ENCODE results near the gene TMEM43.

DNA sequence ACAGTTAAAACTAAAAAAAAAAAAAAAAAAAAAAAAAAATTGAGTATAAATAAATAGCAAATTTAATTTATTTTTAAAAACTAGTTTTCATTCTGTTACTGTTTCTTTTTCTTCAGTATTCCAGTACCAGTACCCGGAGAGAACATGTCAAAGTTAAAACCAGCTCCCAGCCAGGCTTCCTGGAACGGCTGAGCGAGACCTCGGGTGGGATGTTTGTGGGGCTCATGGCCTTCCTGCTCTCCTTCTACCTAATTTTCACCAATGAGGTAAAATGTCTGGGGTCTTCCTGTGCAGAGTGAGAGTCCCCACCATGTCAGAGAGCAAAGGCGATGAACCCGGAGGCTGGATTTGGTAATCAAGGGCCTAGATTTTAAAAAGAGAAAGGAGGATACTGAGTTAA, 4.4 kb downstream of the TMEM43 start:
- TF ChIP-seq, protein P1, sequence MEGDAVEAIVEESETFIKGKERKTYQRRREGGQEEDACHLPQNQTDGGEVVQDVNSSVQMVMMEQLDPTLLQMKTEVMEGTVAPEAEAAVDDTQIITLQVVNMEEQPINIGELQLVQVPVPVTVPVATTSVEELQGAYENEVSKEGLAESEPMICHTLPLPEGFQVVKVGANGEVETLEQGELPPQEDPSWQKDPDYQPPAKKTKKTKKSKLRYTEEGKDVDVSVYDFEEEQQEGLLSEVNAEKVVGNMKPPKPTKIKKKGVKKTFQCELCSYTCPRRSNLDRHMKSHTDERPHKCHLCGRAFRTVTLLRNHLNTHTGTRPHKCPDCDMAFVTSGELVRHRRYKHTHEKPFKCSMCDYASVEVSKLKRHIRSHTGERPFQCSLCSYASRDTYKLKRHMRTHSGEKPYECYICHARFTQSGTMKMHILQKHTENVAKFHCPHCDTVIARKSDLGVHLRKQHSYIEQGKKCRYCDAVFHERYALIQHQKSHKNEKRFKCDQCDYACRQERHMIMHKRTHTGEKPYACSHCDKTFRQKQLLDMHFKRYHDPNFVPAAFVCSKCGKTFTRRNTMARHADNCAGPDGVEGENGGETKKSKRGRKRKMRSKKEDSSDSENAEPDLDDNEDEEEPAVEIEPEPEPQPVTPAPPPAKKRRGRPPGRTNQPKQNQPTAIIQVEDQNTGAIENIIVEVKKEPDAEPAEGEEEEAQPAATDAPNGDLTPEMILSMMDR (IDR thresholded peaks at IDR 0.05), result no peak
- no peak for TF ChIP-seq EP300 (IDR thresholded peaks at IDR 0.05)
- TF ChIP-seq POLR2A (IDR thresholded peaks at IDR 0.05), result no peak
